MCF 10A (cell line): Measurements from ENCODE around the gene TTI1. TPM values are rescaled to one million over a fixed set of nuclear protein-coding genes. Genes with fewer than 3 reads are reported as not detected.
"Not testable (repeated sequence)": the region's sequence is repeated elsewhere in the genome, so short reads cannot be mapped to it uniquely, and the experiment has no call there.

Source experiments
- BruUV-seq: library from RNA; stranded (reverse); fragments of 400-500 nt; replicated peaks from 2 replicates; lab custom pipeline; 2021; lab: Mats Ljungman, UMichigan
- CTCF ChIA-PET: fragments of 300-600 bp; sonication (Branson Sonifier 250); formaldehyde crosslinking; extraction: SDS; loops from one replicate; lab custom pipeline; 2021; ENCODE audit warnings: antibody characterized with exemption, inconsistent platforms; lab: Yijun Ruan, JAX
- POLR2A ChIA-PET: fragments of 300-600, 350-650 bp; sonication (Branson Sonifier 250); formaldehyde crosslinking; extraction: SDS; loops from one replicate; lab custom pipeline; 2020; ENCODE audit warnings: antibody characterized with exemption, inconsistent platforms; lab: Yijun Ruan, JAX
- DNase-seq: peaks from one replicate; pipeline ENCODE4 v3.0.0-alpha.2; 2018; ENCODE audit not compliant: unreplicated experiment
- H3K27ac Mint-ChIP-seq: one replicate; pipeline ENCODE4 v1.8.0; 2022; ENCODE audit warnings: mild to moderate bottlenecking, low read depth, mixed read lengths; ENCODE audit not compliant: unreplicated experiment
- H3K27me3 Mint-ChIP-seq: one replicate; pipeline ENCODE4 v1.8.0; 2022; ENCODE audit warnings: mixed read lengths; ENCODE audit not compliant: insufficient read depth, unreplicated experiment
- H3K36me3 Mint-ChIP-seq: one replicate; pipeline ENCODE4 v1.8.0; 2022; ENCODE audit warnings: mild to moderate bottlenecking, moderate library complexity, mixed read lengths; ENCODE audit not compliant: insufficient read depth, unreplicated experiment
- H3K4me1 Mint-ChIP-seq: one replicate; pipeline ENCODE4 v1.8.0; 2022; ENCODE audit warnings: mixed read lengths; ENCODE audit not compliant: insufficient read depth, unreplicated experiment
- H3K4me3 Mint-ChIP-seq: one replicate; pipeline ENCODE4 v1.8.0; 2022; ENCODE audit warnings: mild to moderate bottlenecking, moderate library complexity, mixed read lengths; ENCODE audit not compliant: unreplicated experiment
- H3K9me3 Mint-ChIP-seq: one replicate; pipeline ENCODE4 v1.8.0; 2022; ENCODE audit warnings: mixed read lengths; ENCODE audit not compliant: unreplicated experiment
- intact Hi-C: fragments of 100-400 bp; cut with micrococcal nuclease; formaldehyde crosslinking; loops from 2 replicates; pipeline ENCODE4 v1.14.1; 2022
- total RNA-seq: library from RNA; stranded (reverse); gene quantifications from 2 replicates; pipeline ENCODE4 v1.2.3, GENCODE V29; 2022
- TF ChIP-seq, protein P1 (sequence below): fragments of 200-600 bp; IDR thresholded peaks from one replicate; pipeline ENCODE4 v1.8.0; 2022; ENCODE audit warnings: antibody characterized with exemption, mild to moderate bottlenecking; ENCODE audit not compliant: unreplicated experiment

TTI1 gene
- total RNA-seq, 1 experiment from 2014 or later, result 17.1 TPM

DNA sequence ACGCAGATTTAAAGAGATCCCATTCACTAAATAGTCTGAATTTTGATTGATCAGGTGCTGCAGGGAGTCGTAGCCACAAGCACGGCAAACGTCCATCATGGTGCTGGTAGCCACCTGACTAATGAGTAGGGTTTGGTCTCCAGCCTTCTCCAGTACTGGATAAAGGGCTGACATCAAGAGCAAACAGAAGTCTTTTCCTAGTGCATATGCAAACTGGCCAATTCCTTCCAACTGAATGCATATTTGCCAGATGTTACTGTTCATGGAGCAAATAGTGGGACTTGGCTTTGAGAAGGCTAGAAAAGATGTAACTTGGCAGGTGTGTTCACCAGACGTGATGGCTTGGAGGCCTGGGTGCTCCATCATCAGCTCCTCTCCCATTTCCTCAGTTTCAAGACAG lies 21.6 kb downstream of the TTI1 start:
- no peak for DNase-seq
- no peak overlapping the region for H3K4me3 Mint-ChIP-seq
- no peak overlapping the region for H3K27ac Mint-ChIP-seq
- peaks cover under 1% of the 10 kb centered on the region for H3K4me1 Mint-ChIP-seq
- H3K9me3 Mint-ChIP-seq, result no peaks in the 10 kb centered on the region
- ChIA-PET CTCF (interaction anchor here (1.3 to 2.8 kb wide), 3 partner anchors 13 to 260 kb away, joined by 3 to 8 read pairs (median 8); no protein-coding TSS in a partner anchor), POLR2A (interaction anchor here (0.6 to 2.6 kb wide), 3 partner anchors 17 to 21 kb away, joined by 3 to 8 read pairs (median 4); partner anchors contain the start of genes RPRD1B and TTI1)
- H3K27me3 Mint-ChIP-seq, result no peaks in the 10 kb centered on the region
- no TSS peak for BruUV-seq
- intact Hi-C loops, result no loop called here
- TF ChIP-seq, protein P1, sequence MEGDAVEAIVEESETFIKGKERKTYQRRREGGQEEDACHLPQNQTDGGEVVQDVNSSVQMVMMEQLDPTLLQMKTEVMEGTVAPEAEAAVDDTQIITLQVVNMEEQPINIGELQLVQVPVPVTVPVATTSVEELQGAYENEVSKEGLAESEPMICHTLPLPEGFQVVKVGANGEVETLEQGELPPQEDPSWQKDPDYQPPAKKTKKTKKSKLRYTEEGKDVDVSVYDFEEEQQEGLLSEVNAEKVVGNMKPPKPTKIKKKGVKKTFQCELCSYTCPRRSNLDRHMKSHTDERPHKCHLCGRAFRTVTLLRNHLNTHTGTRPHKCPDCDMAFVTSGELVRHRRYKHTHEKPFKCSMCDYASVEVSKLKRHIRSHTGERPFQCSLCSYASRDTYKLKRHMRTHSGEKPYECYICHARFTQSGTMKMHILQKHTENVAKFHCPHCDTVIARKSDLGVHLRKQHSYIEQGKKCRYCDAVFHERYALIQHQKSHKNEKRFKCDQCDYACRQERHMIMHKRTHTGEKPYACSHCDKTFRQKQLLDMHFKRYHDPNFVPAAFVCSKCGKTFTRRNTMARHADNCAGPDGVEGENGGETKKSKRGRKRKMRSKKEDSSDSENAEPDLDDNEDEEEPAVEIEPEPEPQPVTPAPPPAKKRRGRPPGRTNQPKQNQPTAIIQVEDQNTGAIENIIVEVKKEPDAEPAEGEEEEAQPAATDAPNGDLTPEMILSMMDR, result no peak
- H3K36me3 Mint-ChIP-seq, result peaks cover 63% of the 10 kb centered on the region

DNA sequence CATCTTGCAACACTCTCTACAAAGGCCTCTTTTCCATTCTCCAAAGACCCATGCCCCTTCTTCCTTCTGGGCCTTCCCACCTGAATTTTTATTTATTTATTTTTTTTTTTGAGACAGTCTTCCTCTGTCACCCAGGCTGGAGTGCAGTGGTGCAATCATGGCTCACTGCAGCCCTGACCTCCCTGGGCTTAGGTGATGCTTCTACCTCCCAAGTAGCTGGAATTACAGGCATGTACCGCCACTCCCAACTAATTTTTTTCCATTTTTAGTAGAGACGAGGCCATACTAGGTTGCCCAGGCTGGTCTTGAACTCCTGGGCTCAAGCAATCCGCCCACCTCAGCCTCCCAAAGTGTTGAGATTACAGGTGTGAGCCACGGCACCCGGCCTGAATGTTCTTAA lies 23.8 kb downstream of the TTI1 start:
- peaks cover 54% of the 10 kb centered on the region for H3K36me3 Mint-ChIP-seq
- H3K9me3 Mint-ChIP-seq, intact Hi-C loops, BruUV-seq, DNase-seq, H3K4me1 Mint-ChIP-seq, H3K4me3 Mint-ChIP-seq, H3K27ac Mint-ChIP-seq, H3K27me3 Mint-ChIP-seq: not testable (repeated sequence)
- ChIA-PET CTCF (interaction anchor here (0.6 to 0.8 kb wide), 2 partner anchors 29 to 330 kb away, joined by 3 read pairs; no protein-coding TSS in a partner anchor), POLR2A (interaction anchor here (0.6 to 2.2 kb wide), 5 partner anchors 8 to 24 kb away, joined by 3 to 11 read pairs (median 3); partner anchors contain the start of genes RPRD1B and TTI1)

DNA sequence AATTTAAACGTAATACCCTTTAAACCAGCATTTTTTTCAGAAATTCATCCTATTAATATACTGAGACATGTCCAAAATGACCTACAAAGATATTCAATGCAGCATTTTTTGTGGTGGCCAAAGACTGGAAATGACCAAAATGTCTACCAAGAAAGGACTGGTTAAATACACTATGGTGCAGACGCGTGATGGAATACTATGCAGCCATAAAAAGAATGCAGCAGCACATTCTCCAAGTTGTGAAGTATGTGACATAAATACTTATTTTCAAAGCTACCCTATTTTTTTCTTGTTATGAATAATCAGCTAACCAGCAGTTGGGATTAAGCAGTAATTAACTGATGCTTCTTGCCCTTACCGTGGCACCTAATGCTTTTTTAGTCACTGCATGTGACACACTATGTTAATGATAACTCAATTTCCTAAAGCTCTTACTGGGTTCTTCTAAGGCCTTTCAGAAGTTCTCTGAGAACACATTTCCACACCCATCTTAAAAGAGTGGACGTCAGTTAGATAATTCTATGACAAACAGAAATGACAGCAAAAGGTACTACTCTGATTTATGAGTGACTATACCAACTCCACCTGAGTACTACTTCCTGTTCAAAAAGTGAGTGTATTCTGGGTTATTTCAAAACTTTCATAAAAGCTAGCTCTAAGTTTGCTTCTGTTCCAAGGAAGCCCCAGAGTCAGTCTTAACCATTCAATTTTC lies 24.9 kb downstream of the TTI1 start:
- Mint-ChIP-seq H3K4me3 (no peak overlapping the region), H3K9me3 (no peaks in the 10 kb centered on the region), H3K27me3 (no peaks in the 10 kb centered on the region), H3K4me1 (peaks cover 6% of the 10 kb centered on the region), H3K27ac (no peak overlapping the region), H3K36me3 (peaks cover 59% of the 10 kb centered on the region)
- no peak for DNase-seq
- BruUV-seq, result no TSS peak
- intact Hi-C loops, result no loop called here
- POLR2A ChIA-PET, result interaction anchor here (0.7 to 2.2 kb wide), 5 partner anchors 9 to 278 kb away, joined by 3 to 11 read pairs (median 3); partner anchors contain the start of genes RPRD1B and TTI1
- TF ChIP-seq, protein P1, result no peak
- CTCF ChIA-PET, result interaction anchor here (0.8 to 0.9 kb wide), 2 partner anchors 331 to 454 kb away, joined by 3 read pairs; no protein-coding TSS in a partner anchor

DNA sequence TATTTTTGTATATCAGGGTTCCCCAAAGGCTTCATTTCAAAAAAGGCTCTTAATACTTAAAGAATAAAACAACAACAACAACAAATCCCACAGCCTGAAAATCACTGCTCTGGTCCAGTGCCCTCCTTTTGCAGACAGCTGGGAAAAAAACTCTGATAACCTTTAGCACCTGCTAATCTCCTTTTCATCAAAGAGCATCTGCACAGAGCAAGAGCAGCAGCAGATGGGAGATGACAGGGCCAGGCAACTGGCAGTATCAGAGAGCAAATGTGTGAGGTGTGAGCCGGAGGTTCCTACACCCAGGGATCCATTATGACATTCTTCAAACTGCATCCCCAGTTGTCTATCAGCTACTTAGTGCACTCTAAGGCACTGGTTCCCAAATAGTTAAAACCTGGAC lies 25.7 kb downstream of the TTI1 start:
- intact Hi-C loops, result no loop called here
- no peaks in the 10 kb centered on the region for H3K9me3 Mint-ChIP-seq
- no peaks in the 10 kb centered on the region for H3K27me3 Mint-ChIP-seq
- no peak overlapping the region for H3K4me3 Mint-ChIP-seq
- BruUV-seq, result no TSS peak
- peaks cover 6% of the 10 kb centered on the region for H3K4me1 Mint-ChIP-seq
- TF ChIP-seq, protein P1, result no peak
- CTCF ChIA-PET, result interaction anchor here (0.6 to 0.9 kb wide), 3 partner anchors 14 to 453 kb away, joined by 3 to 4 read pairs (median 3); no protein-coding TSS in a partner anchor
- DNase-seq, result no peak
- POLR2A ChIA-PET, result interaction anchor here (1.3 to 2.2 kb wide), 5 partner anchors 9 to 26 kb away, joined by 3 to 11 read pairs (median 4); partner anchors contain the start of genes RPRD1B and TTI1
- H3K36me3 Mint-ChIP-seq, result peaks cover 56% of the 10 kb centered on the region
- H3K27ac Mint-ChIP-seq, result no peak overlapping the region
